Mesendoderm (in vitro differentiated cells): ENCODE results near the gene TMEM139.

ENCODE experiments used
- DNase-seq: peaks from one replicate; pipeline ENCODE4 v3.0.0; 2013
- H2AK5ac ChIP-seq: 2 replicates; pipeline ENCODE4 v1.6.1; 2013; ENCODE audit warnings: low read length, inconsistent platforms
- H2BK120ac ChIP-seq: 2 replicates; pipeline ENCODE4 v1.6.1; 2013; ENCODE audit warnings: low read depth, mild to moderate bottlenecking, low read length, moderate library complexity, mixed read lengths
- H2BK15ac ChIP-seq: replicated peaks from 2 replicates; pipeline ENCODE4 v1.6.1; 2013; ENCODE audit warnings: low read depth, mild to moderate bottlenecking, moderate library complexity
- H2BK5ac ChIP-seq: 2 replicates; pipeline ENCODE4 v1.6.1; 2013; ENCODE audit warnings: low read length, inconsistent platforms
- H3K18ac ChIP-seq: 2 replicates; pipeline ENCODE4 v1.6.1; 2013; ENCODE audit warnings: mild to moderate bottlenecking, low read length, mixed read lengths
- H3K23ac ChIP-seq: one replicate; pipeline ENCODE4 v1.6.1; 2013; ENCODE audit warnings: low read length
- H3K27ac ChIP-seq: 2 replicates; pipeline ENCODE4 v1.5.1; 2013; ENCODE audit warnings: low read depth, mild to moderate bottlenecking, inconsistent platforms, low read length, moderate library complexity
- H3K27me3 ChIP-seq: 2 replicates; pipeline ENCODE4 v1.6.1; 2013; ENCODE audit warnings: low read length, control low read depth, mild to moderate bottlenecking, inconsistent platforms; ENCODE audit not compliant: insufficient read depth, poor library complexity
- H3K36me3 ChIP-seq: 2 replicates; pipeline ENCODE4 v1.6.1; 2013; ENCODE audit warnings: low read length, inconsistent platforms; ENCODE audit not compliant: control insufficient read depth, insufficient read depth
- H3K4ac ChIP-seq: one replicate; pipeline ENCODE4 v1.6.1; 2013; ENCODE audit warnings: low read depth, mild to moderate bottlenecking, low read length, moderate library complexity
- H3K4me1 ChIP-seq: 2 replicates; pipeline ENCODE4 v1.6.1; 2013; ENCODE audit warnings: low read depth, low read length, inconsistent platforms; ENCODE audit not compliant: control insufficient read depth
- H3K4me2 ChIP-seq: 2 replicates; pipeline ENCODE4 v1.6.1; 2013; ENCODE audit warnings: low read length
- H3K4me3 ChIP-seq: 2 replicates; pipeline ENCODE4 v1.5.1; 2013; ENCODE audit warnings: mild to moderate bottlenecking, low read length
- H3K56ac ChIP-seq: one replicate; pipeline ENCODE4 v1.6.1; 2013; ENCODE audit warnings: low read length
- H3K79me1 ChIP-seq: 2 replicates; pipeline ENCODE4 v1.6.1; 2013; ENCODE audit warnings: low read length, inconsistent platforms
- H3K79me2 ChIP-seq: 2 replicates; pipeline ENCODE4 v1.6.1; 2013; ENCODE audit warnings: mild to moderate bottlenecking, low read length; ENCODE audit not compliant: control insufficient read depth, insufficient read depth
- H3K9ac ChIP-seq: 2 replicates; pipeline ENCODE4 v1.6.1; 2013; ENCODE audit warnings: low read length, inconsistent platforms
- H4K5ac ChIP-seq: one replicate; pipeline ENCODE4 v1.6.1; 2013; ENCODE audit warnings: low read length
- H4K8ac ChIP-seq: one replicate; pipeline ENCODE4 v1.6.1; 2013; ENCODE audit warnings: low read depth, mild to moderate bottlenecking, control low read depth, low read length, moderate library complexity
- WGBS: extraction: QIAGEN DNeasy Blood & Tissue Kit; methylation state at CpG from one replicate; pipeline ENCODE4 v1.1.7; 2013; ENCODE audit warnings: low lambda C conversion rate, missing lambda C conversion rate; ENCODE audit not compliant: insufficient coverage; ENCODE audit errors: extremely low coverage; 5-methylcytosine and 5-hydroxymethylcytosine counted together

The TMEM139 gene

GRCh38 chr7:143245123-143245522 is 39.6 kb upstream of the TMEM139 start:
- Histone ChIP-seq H3K9ac (no peak overlapping the region), H3K4me2 (no peak overlapping the region), H3K4ac (no peak overlapping the region), H3K4me1 (no peaks in the 10 kb centered on the region), H3K4me3 (no peak overlapping the region), H2BK5ac (no peak overlapping the region), H2BK120ac (no peak overlapping the region), H2AK5ac (no peak overlapping the region), H2BK15ac (no peak overlapping the region), H3K79me2 (no peaks in the 10 kb centered on the region), H3K79me1 (no peaks in the 10 kb centered on the region), H4K8ac (no peak overlapping the region), H3K18ac (no peak overlapping the region), H3K36me3 (no peaks in the 10 kb centered on the region), H3K27ac (no peak overlapping the region), H3K23ac (no peak overlapping the region), H3K56ac (no peak overlapping the region), H3K27me3 (no peaks in the 10 kb centered on the region), H4K5ac (no peak overlapping the region)
- no CpG with 5 or more reads among the region's 3 CpGs for WGBS
- no peak for DNase-seq

DNA sequence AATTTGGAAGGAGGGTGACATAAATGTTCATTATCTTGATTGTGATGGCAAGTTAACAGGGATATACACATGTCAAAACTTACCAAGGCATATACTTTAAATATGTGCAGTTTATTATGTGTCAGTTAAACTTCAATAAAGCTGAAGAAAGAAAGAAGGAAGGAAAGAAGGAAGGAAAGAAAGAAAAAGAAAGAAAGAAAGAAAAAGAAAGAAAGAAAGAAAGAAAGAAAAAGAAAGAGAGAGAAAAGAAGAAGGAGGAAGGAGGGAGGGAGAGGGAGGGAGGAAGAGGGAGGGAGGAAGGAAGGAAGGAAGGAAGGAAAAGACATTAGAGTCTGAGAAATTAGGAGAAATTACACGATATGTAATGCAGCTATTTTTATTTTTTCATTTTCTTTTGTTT is 37.4 kb upstream of the TMEM139 start:
- H3K79me1 ChIP-seq: no peaks in the 10 kb centered on the region

GRCh38 chr7:143248761-143249354 is 35.9 kb upstream of the TMEM139 start:
- Histone ChIP-seq H2BK15ac (no peak overlapping the region), H2BK5ac (no peak overlapping the region), H4K8ac (no peak overlapping the region), H3K36me3 (no peaks in the 10 kb centered on the region), H3K4ac (no peak overlapping the region), H3K79me1 (no peaks in the 10 kb centered on the region), H3K27me3 (no peaks in the 10 kb centered on the region), H3K79me2 (no peaks in the 10 kb centered on the region), H3K23ac (no peak overlapping the region), H3K9ac (no peak overlapping the region), H3K4me2 (no peak overlapping the region), H3K4me1 (no peaks in the 10 kb centered on the region), H4K5ac (no peak overlapping the region), H3K18ac (no peak overlapping the region), H3K56ac (no peak overlapping the region), H2AK5ac (no peak overlapping the region), H2BK120ac (no peak overlapping the region), H3K27ac (no peak overlapping the region), H3K4me3 (no peak overlapping the region)
- no peak for DNase-seq
- no CpG with 5 or more reads among the region's 2 CpGs for WGBS

More for the DNA sequence above, 37.4 kb upstream of the TMEM139 start:
- Histone ChIP-seq H3K23ac (no peak overlapping the region), H3K27ac (no peak overlapping the region), H4K8ac (no peak overlapping the region), H2BK15ac (no peak overlapping the region), H3K4ac (no peak overlapping the region), H3K18ac (no peak overlapping the region), H3K36me3 (no peaks in the 10 kb centered on the region), H3K27me3 (no peaks in the 10 kb centered on the region), H2BK120ac (no peak overlapping the region), H3K4me2 (no peak overlapping the region), H3K4me1 (no peaks in the 10 kb centered on the region), H2BK5ac (no peak overlapping the region), H3K56ac (no peak overlapping the region), H2AK5ac (no peak overlapping the region), H3K9ac (no peak overlapping the region), H3K79me2 (no peaks in the 10 kb centered on the region), H4K5ac (no peak overlapping the region), H3K4me3 (no peak overlapping the region)
- no CpG with 5 or more reads among the region's 1 CpG for WGBS
- no peak for DNase-seq

GRCh38 chr7:143250199-143250598 is 34.6 kb upstream of the TMEM139 start:
- Histone ChIP-seq H3K4me2 (no peak overlapping the region), H3K36me3 (no peaks in the 10 kb centered on the region), H3K4ac (no peak overlapping the region), H3K27me3 (no peaks in the 10 kb centered on the region), H2BK15ac (no peak overlapping the region), H3K4me3 (no peak overlapping the region), H3K23ac (no peak overlapping the region), H4K5ac (no peak overlapping the region), H2AK5ac (no peak overlapping the region), H4K8ac (no peak overlapping the region), H3K56ac (no peak overlapping the region), H3K27ac (no peak overlapping the region), H3K79me2 (no peaks in the 10 kb centered on the region), H3K18ac (no peak overlapping the region), H3K79me1 (no peaks in the 10 kb centered on the region), H3K9ac (no peak overlapping the region), H3K4me1 (no peaks in the 10 kb centered on the region), H2BK120ac (no peak overlapping the region), H2BK5ac (no peak overlapping the region)
- no peak for DNase-seq

DNA sequence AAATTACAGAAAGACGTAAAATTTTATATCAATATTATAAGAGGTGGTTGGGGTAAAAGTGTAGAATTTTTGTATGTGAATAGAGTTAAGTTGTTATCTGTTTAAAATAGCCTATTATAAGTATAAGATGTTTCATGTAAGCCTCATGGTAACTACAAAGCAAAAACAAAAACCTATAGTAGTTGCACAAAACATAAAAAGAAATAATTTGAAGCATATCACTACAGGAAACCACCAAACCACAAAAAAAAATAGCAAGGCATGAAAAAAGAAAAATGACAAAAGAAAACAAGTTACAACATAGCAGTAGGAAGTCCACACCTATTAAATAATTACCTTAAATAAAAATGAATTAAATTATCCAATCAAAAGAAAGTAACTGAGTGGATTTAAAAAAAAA is 33.9 kb upstream of the TMEM139 start:
- WGBS: 100% methylated on average over 1 of the region's 1 CpG
- Histone ChIP-seq H3K27ac (no peak overlapping the region), H2AK5ac (no peak overlapping the region), H4K5ac (no peak overlapping the region), H3K18ac (no peak overlapping the region), H2BK120ac (no peak overlapping the region), H2BK15ac (no peak overlapping the region), H3K9ac (no peak overlapping the region), H3K4me3 (no peak overlapping the region), H3K23ac (no peak overlapping the region), H3K36me3 (no peaks in the 10 kb centered on the region), H3K56ac (no peak overlapping the region), H3K4me1 (no peaks in the 10 kb centered on the region), H3K27me3 (no peaks in the 10 kb centered on the region), H3K4ac (no peak overlapping the region), H3K79me1 (no peaks in the 10 kb centered on the region), H3K4me2 (no peak overlapping the region), H4K8ac (no peak overlapping the region), H3K79me2 (no peaks in the 10 kb centered on the region), H2BK5ac (no peak overlapping the region)
- no peak for DNase-seq

GRCh38 chr7:143252006-143252405 is 32.8 kb upstream of the TMEM139 start:
- no peak overlapping the region for H3K18ac ChIP-seq
- no peak overlapping the region for H3K4me3 ChIP-seq
- H3K56ac ChIP-seq: no peak overlapping the region
- H3K4ac ChIP-seq: no peak overlapping the region
- H3K4me1 ChIP-seq: no peaks in the 10 kb centered on the region
- DNase-seq: no peak
- H3K79me2 ChIP-seq: no peaks in the 10 kb centered on the region
- WGBS: no CpG with 5 or more reads among the region's 2 CpGs
- no peaks in the 10 kb centered on the region for H3K36me3 ChIP-seq
- H3K23ac ChIP-seq: no peak overlapping the region
- no peak overlapping the region for H4K8ac ChIP-seq
- no peak overlapping the region for H2BK5ac ChIP-seq
- H2BK15ac ChIP-seq: no peak overlapping the region
- no peaks in the 10 kb centered on the region for H3K79me1 ChIP-seq
- H4K5ac ChIP-seq: no peak overlapping the region
- H2BK120ac ChIP-seq: no peak overlapping the region
- no peak overlapping the region for H2AK5ac ChIP-seq
- H3K27ac ChIP-seq: no peak overlapping the region
- no peaks in the 10 kb centered on the region for H3K27me3 ChIP-seq
- no peak overlapping the region for H3K9ac ChIP-seq
- H3K4me2 ChIP-seq: no peak overlapping the region
